ENCODE results near the gene SEMA3E.
"Not testable (repeated sequence)": the region's sequence is repeated elsewhere in the genome, so short reads cannot be mapped to it uniquely, and the experiment has no call there.

SEMA3E gene

GRCh38 chr7:83457022-83457892 lies 191.7 kb downstream of the SEMA3E start:
- DNase-seq (ENCODE audit: low read depth in 1 of 2, low spot score in 1 of 2), result no peak

- DNase-seq (ENCODE audit: low read depth in 1 of 2, low spot score in 1 of 2), result no peak
These were observed 192.5 kb downstream of the SEMA3E start for GRCh38 chr7:83456413-83456812.

GRCh38 chr7:83455612-83456011 lies 193.3 kb downstream of the SEMA3E start:
- no peak for DNase-seq (ENCODE audit: low read depth in 1 of 2, low spot score in 1 of 2)

- DNase-seq (ENCODE audit: low read depth in 1 of 2, low spot score in 1 of 2), result no peak
These were observed 196.7 kb downstream of the SEMA3E start for GRCh38 chr7:83452256-83452655.

- no peak for DNase-seq (ENCODE audit: low read depth in 1 of 2, low spot score in 1 of 2)
These were observed 197.4 kb downstream of the SEMA3E start for GRCh38 chr7:83451501-83452045.

- DNase-seq (ENCODE audit: low read depth in 1 of 2, low spot score in 1 of 2), result no peak
These were observed 199.2 kb downstream of the SEMA3E start for GRCh38 chr7:83449781-83450180.

GRCh38 chr7:83447681-83448080 lies 201.3 kb downstream of the SEMA3E start:
- no peak for DNase-seq (ENCODE audit: low read depth in 1 of 2, low spot score in 1 of 2)

GRCh38 chr7:83446102-83446669 lies 202.8 kb downstream of the SEMA3E start:
- DNase-seq (ENCODE audit: low read depth in 1 of 2, low spot score in 1 of 2), result no peak

- no peak for DNase-seq (ENCODE audit: low read depth in 1 of 2, low spot score in 1 of 2)
These were observed 206.0 kb downstream of the SEMA3E start for GRCh38 chr7:83442911-83443310.

GRCh38 chr7:83439026-83439425 lies 209.9 kb downstream of the SEMA3E start:
- no peak for DNase-seq (ENCODE audit: low read depth in 1 of 2, low spot score in 1 of 2)

GRCh38 chr7:83430289-83430688 lies 218.7 kb downstream of the SEMA3E start:
- DNase-seq (ENCODE audit: low read depth in 1 of 2, low spot score in 1 of 2), result not testable (repeated sequence)

GRCh38 chr7:83429493-83429892 lies 219.4 kb downstream of the SEMA3E start:
- DNase-seq (ENCODE audit: low read depth in 1 of 2, low spot score in 1 of 2), result no peak

- DNase-seq (ENCODE audit: low read depth in 1 of 2, low spot score in 1 of 2), result no peak
These were observed 221.1 kb downstream of the SEMA3E start for GRCh38 chr7:83427884-83428283.

- no peak for DNase-seq (ENCODE audit: low read depth in 1 of 2, low spot score in 1 of 2)
These were observed 222.6 kb downstream of the SEMA3E start for GRCh38 chr7:83426325-83426724.

GRCh38 chr7:83419013-83419412 lies 229.9 kb downstream of the SEMA3E start:
- DNase-seq (ENCODE audit: low read depth in 1 of 2, low spot score in 1 of 2), result no peak

GRCh38 chr7:83415840-83416239 lies 233.1 kb downstream of the SEMA3E start:
- DNase-seq (ENCODE audit: low read depth in 1 of 2, low spot score in 1 of 2), result no peak

GRCh38 chr7:83414947-83415346 lies 234.0 kb downstream of the SEMA3E start:
- no peak for DNase-seq (ENCODE audit: low read depth in 1 of 2, low spot score in 1 of 2)

- no peak for DNase-seq (ENCODE audit: low read depth in 1 of 2, low spot score in 1 of 2)
These were observed 235.1 kb downstream of the SEMA3E start for GRCh38 chr7:83413831-83414230.

- no peak for DNase-seq (ENCODE audit: low read depth in 1 of 2, low spot score in 1 of 2)
These were observed 235.5 kb downstream of the SEMA3E start for GRCh38 chr7:83413424-83413823.

- no peak for DNase-seq (ENCODE audit: low read depth in 1 of 2, low spot score in 1 of 2)
These were observed 237.8 kb downstream of the SEMA3E start for GRCh38 chr7:83410989-83411591.

GRCh38 chr7:83394776-83395175 lies 254.2 kb downstream of the SEMA3E start:
- DNase-seq (ENCODE audit: low read depth in 1 of 2, low spot score in 1 of 2), result no peak

- no peak for DNase-seq (ENCODE audit: low read depth in 1 of 2, low spot score in 1 of 2)
These were observed 260.5 kb downstream of the SEMA3E start for GRCh38 chr7:83388436-83388835.

Measured in activated CD4-positive, alpha-beta T cell treated with anti-CD3 and anti-CD28 coated beads, Interleukin-2, amount 50 U/mL, for 24 hours (primary cell).